AG08396 (cell line): Measurements from ENCODE around the gene PPP6R2.
A peak's percentile ranks its signal among the peaks of the same experiment; 100 is the strongest.
"Not testable (repeated sequence)": the region's sequence is repeated elsewhere in the genome, so short reads cannot be mapped to it uniquely, and the experiment has no call there.

Experiments
- DNase-seq: peaks from one replicate; pipeline ENCODE4 v3.0.0; 2012; ENCODE audit warnings: low spot score, mixed read lengths

Gene PPP6R2

DNA sequence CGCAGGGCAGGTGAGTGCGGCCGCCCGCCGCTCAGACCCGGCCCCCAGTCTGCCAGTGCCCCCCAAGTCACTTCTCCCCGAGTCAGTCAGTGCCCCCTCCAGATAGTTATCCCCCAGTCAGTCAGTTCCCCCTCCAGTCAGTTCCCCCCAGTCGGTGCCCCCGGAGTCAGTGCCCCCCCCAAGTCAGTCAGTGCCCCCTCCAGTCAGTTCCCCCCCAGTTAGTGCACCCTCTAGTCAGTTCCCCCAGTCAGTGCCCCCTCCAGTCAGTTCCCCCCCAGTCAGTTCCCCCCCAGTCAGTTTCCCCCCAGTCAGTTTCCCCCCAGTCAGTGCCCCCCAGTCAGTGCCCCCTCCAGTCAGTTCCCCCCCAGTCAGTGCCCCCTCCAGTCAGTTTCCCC, 411 bp downstream of the PPP6R2 start:
- no peak for DNase-seq

DNA sequence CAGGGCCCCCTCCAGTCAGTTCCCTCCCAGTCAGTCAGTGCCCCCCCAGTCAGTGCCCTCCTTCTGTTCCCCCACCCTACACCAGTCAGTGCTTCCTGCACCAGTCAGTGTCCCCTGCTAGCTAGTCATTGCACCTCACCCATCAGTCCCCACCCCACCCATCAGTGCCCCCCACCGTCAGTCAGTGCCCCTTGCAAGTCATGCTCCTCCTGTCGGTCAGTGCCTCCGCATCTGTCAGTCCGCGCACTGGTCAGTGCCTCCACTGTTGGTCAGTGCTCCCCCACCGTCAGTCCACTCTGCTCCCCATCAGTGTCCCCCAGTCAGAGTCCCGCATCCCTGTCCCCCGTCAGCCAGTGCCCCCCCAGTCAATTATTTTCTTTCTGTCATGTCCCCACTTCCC, 3.3 kb downstream of the PPP6R2 start:
- DNase-seq = no peak

DNA sequence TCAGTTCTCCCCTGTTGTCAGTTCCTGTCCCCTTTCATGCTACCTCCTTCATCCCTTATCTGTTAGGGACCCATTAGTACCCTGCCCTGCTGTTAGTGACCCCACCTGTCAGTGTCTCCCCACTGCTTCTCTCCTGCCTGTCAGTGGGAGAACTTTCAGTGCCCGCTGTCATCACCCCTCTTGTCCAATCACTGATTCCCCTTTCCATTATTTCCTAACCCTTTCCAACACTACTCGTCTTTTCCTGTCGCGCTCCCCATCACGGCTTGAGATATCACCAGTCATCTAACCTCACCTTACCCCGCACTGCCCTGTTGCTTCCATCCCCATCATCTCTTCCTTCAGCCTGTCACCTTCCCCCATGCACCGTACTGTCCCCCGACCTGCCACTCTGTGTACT, 4.0 kb downstream of the PPP6R2 start:
- DNase-seq = no peak

DNA sequence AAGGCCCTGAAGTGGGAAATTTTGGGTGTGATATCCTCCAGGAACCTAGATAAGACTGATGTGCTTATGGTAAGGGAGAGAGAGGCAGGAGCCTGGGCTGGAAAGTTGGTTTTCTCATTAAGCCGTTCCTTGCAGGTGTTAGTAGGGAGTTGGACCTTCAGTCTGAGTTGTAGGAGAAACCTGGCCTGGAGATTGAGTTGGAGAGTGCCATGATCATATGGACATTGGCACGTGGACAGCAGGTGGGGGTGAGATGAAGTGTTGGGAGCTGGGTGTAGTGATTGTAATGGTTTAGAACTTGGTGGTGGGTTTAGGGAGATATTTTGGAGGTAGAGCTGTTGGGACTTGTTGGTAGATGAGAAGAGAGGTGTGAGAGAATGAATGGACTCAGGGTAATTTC, 4.9 kb downstream of the PPP6R2 start:
- no peak for DNase-seq

DNA sequence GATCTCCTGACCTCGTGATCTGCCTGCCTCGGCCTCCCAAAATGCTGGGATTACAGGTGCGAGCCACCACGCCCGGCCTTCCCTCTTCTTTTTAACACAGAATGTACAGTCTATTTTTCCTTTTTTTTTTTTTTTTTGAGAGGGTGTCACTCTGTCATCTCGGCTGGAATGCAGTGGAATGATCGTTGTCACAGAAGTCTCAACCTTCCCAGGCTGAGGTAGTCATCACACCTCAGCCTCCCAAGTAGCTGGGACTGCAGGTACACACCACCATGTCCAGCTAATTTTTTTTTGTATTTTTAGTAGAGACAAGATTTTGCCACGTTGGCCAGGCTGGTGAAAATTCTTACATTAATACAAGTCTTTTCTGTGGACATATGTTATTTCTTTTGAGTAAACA, 13.1 kb downstream of the PPP6R2 start:
- DNase-seq = no peak

DNA sequence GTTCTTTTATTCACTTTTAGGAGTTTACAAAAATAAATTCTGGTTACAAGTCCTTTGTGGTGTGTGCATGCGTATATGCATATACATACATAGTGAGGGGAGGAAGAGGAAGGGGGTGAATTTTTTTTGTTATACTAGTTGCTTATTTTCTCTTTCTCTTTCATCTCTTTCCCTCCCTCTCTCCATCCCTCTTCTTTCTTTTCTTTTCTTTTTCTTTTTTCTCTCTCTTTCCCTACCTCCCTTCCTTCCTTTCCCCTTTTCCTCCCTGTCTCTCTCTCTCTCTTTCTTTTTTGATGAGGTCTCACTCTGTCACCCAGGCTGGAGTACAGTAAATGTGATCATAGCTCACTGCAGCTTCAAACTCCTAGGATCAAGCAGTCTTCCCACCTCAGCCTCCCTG, 14.1 kb downstream of the PPP6R2 start:
- DNase-seq = no peak

DNA sequence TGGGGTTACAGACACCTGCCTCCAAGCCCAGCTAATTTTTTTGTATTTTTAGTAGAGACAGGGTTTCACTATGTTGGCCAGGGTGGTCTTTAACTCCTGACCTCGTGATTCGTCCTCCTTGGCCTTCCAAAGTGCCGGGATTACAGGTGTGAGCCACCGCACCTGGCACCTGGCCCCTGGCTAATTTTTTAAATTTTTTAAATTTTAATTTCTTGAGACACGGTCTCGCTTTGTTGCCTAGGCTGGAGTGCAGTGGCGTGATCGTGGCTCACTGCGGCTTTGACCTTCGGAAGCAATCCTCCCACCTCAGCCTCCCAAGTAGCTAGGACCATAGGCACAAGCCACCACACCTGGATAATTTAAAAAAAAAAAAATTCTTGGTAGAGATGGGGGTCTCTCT, 14.6 kb downstream of the PPP6R2 start:
- no peak for DNase-seq

DNA sequence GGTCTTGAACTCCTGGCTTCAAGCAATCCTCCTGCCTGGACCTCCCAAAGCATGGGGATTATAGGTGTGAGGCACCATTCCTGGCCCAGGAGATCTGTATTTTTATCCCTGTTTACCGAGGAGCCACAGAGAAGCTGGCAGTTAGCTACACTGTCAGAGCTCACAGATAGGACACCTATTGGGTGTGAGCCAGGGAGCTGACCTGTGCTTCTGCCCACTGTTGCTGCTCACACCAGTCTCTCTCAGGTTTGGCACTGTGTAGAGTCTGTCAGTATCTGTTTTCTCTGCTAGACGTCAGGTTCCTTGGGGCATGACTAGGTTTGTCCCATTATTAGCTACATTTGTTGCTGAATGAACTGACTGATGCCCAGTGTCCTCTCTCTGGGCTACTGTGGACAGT, 17.5 kb downstream of the PPP6R2 start:
- no peak for DNase-seq

DNA sequence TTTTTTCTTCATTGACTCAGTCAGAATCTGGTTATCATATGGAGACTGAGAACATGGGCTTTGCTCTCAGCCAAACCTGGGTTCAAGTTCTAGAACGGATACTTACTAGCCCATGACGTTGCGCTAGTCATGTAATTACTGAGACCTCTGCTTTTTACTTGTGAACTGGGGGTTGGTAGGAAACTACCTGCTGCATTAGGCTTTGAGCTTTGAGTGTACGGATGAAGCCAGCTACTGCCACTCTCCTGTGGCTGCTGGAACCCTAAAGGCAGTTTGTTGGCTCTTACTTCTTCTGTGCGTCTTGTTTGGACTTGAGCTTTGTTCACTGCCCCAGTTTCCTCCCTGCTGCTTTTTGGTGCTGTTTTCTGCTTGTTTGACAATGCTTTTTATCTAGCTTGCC, 18.1 kb downstream of the PPP6R2 start:
- no peak for DNase-seq

DNA sequence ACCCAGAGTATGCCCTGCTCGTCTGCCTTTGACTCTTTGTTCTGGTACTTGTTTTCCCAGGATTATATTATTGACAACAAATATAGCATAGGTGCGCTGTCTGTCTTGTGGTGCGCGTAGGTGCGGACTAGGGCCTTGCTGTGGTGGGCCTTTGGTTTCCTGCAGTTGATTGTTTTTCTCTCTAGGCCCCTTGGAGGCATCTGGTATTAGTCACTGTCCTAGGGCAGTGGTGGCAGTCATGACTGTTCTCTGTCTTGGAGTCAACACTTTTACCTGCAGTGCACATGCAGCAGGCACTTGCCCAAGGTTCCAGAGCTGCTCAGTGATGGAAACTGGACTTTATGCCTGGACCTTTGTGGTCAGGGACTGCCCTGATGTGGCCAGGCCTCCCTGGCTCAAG, 18.6 kb downstream of the PPP6R2 start:
- DNase-seq = no peak

DNA sequence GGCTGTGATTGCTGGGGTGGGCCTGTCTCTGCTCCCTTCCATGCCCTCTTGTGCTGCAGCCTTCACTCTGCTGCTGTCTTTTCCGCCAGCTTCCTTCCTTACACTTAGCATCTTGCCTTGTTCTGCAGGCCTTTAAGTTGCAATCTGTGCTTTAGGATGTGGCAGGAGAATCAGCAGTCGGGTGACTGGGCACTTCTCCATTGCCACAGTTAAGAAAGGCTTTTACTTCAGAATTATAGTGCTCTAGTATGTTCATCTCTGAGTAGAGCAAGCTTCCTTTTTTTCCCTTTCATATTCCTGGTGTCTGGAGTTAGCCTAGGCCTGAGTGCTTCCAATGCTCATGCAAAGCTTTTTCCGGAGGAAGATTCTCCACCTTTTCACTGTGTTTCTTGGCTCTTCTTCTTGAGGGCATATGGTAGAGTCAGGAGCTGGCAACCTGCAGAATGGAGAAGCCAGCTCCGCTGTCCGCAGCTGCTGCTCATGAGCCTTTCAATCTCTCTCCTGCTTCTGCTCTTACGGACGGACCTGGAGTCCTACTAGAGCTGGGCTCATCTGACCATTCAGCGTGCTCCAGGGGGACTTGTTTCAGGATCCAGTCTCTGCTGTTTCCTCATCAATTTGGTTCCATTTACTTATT, 20.2 kb downstream of the PPP6R2 start:
- DNase-seq = no peak

DNA sequence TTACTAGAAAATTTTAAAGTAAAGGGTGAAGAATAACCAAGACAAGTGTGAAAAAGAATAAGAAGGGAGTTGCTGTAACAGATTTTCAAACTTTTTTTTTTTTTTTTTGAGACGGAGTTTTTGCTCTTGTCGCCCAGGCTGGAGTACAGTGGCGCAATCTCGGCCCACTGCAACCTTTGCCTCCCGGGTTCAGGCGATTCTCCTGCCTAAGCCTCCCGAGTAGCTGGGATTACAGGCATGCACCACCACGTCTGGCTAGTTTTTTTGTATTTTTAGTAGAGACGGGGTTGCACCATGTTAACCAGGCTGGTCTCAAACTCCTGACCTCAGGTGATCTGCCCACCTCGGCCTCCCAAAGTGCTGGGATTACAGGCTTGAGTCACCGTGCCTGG, 20.7 kb downstream of the PPP6R2 start:
- not testable (repeated sequence) for DNase-seq

DNA sequence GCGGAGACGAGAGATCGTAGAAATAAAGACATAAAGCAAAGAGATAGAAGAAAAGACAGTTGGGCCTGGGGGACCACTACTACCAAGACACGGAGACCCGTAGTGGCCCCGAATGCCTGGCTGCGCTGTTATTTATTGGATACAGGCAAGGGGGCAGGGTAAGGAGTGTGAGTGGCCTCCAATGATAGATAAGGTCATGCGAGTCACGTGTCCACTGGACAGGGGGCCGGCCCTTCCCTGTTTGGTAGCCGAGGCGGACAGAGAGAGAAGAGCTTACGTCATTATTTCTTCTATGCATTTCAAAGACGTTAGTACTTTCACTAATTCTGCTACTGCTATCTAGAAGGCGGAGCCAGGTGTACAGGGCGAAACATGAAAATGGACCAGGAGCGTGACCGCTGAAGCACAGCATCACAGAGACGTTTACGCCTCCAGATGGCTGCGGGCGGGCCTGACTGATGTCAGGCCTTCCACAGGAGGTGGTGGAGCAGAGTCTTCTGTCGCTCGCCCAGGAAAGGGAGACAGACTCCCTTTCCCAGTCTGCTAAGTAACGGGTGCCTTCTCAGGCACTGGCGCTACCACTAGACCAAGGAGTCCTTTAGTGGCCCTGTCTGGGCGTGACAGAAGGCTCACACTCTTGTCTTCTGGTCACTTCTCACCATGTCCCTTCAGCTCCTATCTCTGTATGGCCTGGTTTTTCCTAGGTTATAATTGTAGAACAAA, 24.8 kb downstream of the PPP6R2 start:
- DNase-seq = no peak

DNA sequence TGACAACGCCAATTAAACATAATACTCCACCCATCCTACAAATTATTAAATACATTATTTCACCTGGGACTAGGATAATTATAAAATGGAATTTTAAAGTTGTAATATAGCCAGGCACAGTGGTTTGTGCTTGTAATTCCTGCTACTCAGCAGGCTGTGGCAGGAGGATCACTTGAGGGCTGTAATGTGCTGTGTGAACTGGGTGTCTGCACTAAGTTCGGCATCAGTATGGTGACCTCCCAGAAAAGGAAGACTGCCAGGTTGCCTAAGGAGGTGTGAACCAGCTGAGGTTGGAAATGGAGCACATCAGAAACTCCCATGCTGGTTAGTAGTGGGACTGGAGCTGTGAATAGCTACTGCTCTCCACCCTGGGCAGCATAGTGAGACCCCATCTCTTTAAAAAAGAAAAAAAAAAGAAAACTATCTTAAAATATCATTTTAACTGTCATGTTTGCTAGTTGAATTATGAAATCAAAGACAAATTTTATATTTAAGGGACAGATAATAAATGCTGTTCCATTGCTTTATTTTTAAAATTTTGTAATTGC, 28.0 kb downstream of the PPP6R2 start:
- DNase-seq = no peak

DNA sequence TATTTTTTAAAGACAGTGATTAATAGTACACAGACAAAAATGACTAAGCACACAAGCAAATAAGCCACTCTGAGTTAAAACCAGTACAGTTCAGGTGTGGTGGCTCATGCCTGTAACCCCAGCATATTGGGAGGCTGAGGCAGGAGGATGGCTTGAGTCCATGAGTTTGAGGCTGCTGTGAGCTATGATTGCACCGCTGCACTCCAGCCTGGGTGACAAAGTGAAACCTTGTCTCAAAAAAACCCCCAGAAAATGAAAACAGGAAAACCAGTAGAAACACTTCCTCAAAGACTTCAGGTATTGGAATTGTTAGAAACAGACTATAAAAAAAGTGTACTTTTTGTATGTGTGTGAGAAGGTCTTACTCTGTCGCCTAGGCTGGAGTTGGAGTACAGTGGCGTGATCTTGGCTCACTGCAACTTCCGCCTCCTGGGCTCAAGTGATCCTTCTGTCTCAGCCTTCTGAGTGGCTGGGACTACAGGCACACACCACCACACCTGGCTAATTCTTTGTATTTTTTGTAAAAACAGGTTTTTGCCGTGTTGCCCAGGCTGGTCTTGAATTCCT, 33.0 kb downstream of the PPP6R2 start:
- DNase-seq = no peak

DNA sequence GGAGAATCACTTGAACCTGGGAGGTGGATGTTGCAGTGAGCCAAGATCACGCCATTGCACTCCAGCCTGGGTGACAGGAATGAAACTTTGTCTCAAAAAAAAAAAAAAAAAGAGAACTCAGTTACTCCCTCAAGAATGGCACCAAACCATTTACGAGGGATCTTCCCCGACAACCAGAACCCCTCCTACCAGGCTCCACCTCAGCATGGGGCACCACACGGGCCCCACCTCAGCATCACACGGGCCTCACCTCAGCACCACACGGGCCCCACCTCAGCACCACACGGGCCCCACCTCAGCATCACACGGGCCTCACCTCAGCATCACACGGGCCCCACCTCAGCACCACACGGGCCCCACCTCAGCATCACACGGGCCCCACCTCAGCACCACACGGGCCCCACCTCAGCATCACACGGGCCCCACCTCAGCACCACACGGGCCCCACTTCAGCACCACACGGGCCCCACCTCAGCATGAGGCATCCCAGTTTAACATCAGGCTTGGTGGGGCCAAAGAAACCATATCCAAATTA, 38.0 kb downstream of the PPP6R2 start:
- DNase-seq = not testable (repeated sequence)

DNA sequence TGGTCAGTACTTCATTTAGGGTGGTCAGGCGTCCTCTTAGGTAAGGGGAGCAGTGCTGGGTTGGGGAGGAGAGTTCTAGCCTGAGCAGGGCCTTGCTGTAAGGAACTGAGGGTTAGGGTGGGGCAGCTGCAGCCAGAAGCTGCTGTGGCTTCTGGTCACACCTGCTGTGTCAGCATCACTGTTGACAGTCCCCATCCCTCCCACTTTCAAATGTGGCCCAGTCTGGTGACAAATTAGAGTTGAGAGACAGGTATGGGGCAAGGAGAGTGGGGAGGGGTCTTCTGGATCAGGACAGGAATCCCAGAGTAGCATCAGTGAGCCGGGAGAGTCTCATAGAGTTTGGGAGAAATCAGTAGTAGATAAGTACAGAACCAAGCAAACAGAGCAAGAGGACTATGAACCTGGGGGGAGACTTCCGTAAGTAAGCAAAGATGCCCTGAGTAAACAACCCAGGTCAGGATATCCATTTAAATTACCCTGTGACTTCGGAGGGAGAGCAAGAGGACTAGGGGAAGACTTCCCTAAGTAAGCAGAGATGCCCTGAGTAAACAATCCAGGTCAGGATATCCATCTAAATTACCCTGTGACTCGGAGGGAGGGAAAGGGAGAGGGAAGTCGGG, 53.7 kb downstream of the PPP6R2 start:
- DNase-seq = no peak

DNA sequence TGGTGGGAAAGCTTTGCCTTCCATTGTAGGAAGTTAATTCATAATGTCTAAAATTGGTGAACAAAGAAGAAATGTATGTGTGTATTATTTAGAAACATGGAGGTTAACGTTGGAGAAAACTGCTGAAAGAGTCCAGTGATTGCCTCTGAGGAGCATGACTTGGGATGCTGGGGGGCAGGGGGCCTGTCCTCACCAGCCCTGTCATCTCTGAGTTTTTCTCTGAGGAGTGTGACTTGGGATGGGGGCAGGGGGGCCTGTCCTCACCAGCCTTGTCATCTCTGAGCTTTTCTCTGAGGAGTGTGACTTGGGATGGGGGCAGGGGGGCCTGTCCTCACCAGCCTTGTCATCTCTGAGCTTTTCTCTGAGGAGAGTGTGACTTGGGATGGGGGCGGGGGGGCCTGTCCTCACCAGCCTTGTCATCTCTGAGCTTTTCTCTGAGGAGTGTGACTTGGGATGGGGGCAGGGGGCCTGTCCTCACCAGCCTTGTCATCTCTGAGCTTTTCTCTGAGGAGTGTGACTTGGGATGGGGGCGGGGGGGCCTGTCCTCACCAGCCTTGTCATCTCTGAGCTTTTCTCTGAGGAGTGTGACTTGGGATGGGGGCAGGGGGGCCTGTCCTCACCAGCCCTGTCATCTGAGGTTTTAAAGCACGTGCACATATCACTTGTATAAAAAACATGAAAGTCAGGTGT, 54.4 kb downstream of the PPP6R2 start:
- DNase-seq = not testable (repeated sequence)

DNA sequence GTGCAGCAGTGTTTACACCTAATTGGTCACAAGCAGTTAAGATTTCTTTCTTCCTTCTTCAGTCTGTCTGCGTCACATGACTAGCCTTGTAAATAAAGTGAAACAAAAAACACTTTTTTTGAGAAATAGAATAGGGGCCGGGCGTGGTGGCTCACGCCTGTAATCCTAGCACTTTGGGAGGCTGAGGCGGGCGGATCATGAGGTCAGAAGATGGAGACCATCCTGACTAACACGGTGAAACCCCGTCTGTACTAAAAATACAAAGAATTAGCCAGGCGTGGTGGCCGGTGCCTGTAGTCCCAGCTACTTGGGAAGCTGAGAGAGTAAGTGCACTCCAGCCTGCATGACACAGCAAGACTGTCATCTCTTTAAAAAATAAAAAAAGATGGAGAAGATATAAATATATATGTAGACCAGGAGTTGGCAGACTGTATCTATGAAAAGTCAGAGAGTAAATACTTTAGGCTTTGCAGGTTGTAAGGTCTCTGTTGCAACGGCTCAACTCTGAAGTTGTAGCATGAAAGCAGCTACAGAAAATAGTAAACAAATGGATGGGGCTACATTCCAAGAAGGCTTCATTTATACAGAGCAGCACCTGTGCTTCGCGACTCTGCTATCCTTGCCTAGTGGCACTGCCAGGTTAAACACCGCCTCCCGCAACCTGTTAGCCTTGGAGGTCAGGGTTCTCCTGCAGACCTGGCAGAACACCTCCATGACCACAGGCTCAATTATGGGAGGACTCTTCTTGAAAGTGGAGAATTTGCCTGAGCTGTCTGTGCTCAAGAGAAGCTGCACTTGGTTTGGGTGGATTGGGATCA, 55.9 kb downstream of the PPP6R2 start:
- no peak for DNase-seq

DNA sequence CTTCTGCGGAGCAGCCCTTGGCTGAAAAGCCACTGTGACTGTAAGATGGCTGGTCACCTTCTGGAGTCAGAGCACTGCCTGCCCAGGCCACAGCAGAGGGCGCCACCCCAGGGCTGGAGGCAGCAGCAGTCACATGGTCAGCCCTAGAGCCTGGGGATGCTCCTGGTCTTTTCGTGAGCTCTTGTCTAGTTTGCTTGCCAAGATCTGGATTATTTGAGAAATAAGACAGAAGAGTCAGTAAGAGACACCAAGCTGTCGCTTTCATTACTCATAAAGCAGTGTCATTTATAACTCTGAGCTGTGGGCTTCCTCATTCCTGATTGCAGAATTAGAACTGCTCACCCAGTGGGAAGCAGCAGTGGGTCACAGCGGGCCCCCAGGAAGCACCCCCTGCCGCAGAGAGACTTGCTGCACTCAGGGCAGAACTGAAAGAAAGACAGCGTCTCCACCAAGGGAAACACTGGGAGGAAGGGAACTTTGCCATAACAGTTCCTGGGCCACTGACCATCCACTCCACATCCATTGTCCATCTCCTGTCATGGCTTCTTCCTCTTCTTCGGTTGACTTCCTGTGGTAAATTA, 56.7 kb downstream of the PPP6R2 start:
- DNase-seq = peak; percentile 62

DNA sequence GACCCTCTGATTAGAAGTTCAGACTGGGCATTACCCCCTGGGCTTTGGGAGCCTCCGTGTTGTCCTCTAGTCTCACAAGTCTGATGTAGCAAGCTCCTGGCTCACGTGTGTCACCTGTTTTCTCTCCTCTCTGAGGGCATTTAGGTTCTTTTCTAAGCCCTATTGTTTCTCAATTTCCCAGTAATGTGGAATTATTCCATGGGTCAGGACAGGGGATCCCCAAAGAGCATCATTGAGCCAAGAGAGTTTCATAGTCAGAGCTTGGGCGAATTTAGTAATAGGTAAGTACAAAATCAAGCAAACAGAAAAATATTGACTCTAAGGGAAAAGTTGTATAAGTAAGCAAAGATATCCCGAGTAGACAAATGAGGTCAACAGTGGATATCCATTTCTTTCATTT, 57.3 kb downstream of the PPP6R2 start:
- no peak for DNase-seq
